Stimulated activated CD8-positive, alpha-beta memory T cell treated with anti-CD3 and anti-CD28 coated beads, Interleukin-15, amount 100 ng/mL, for 48 hours (primary cell): ENCODE measurements around the gene CD2BP2.
"Not testable (repeated sequence)": the region's sequence is repeated elsewhere in the genome, so short reads cannot be mapped to it uniquely, and the experiment has no call there.

ENCODE experiments used
- DNase-seq, 2 donors: peaks; one replicate each; pipeline ENCODE4 v3.0.0-alpha.2; 2020; ENCODE audit warnings: low read depth in 2 of 2

CD2BP2 gene

DNA sequence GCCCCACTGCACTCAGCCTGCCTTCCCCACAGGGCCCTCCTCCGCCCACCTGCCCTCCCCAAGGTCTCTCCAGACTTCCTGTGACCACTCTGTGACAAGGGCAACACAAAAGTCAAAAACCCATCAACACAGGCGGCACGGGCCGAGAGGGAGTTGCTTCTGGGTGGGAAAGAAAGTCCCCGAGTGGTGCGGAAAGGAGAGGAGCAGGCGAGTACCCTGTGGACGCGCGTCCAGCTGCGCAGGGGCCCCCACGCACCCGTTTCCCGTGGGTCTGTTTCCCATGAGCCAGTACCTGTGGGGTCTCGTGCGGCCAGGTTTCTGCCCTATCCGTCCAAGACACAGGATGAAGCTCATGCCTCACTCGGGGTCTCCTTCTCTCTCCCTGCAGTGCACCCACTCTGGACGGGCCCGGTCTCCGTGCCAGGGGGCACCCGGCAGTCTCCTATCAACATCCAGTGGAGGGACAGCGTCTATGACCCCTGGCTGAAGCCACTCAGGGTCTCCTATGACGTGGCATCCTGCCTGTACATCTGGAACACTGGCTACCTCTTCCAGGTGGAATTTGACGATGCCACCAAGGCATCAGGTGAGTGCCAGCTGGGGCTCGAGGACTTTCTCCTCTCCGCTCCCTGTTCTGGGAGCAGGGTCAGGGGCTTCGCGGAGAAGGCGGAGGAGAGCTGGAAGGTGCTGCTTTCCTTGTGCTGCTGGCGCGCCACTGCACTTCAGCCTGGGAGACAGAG is 12.2 kb downstream of the CD2BP2 start:
- no peak for DNase-seq

DNA sequence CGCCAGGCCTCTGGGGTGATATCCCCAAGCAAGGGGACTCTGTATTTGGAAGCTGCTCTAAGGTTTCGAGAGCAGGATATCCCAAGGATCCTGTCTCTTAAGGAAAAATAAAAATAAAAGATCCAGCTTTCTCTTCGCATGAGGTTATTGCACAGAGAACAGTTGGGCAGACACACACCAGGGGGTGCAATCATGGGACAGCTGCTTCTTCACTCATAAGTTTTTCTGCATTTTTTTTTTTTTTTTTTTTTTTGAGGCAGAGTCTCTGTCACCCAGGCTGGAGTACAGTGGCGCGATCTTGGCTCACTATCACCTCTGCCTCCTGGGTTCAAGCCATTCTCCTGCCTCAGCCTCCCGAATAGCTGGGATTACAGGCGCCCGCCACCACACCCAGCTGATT is 13.1 kb downstream of the CD2BP2 start:
- DNase-seq = not testable (repeated sequence)

DNA sequence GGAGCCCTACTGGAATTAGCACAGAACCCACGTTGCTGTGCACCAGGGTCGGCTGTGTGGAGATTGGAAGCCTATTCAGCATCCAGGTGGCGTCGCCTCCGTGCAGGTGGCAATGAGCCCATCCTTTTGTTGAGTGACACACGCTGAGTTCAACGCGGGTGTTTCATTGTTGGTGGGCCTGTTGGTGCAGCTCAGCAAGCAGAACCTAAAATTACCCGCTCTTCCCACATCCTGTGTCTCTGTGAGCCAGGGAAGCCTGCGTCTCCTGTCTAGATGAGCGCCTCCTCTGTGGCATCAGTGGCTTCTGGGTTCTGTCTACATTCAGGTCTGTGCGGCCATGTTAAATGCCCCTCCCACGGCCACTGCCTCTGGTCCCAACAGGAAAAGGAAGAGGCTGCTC is 14.5 kb downstream of the CD2BP2 start:
- DNase-seq = no peak

DNA sequence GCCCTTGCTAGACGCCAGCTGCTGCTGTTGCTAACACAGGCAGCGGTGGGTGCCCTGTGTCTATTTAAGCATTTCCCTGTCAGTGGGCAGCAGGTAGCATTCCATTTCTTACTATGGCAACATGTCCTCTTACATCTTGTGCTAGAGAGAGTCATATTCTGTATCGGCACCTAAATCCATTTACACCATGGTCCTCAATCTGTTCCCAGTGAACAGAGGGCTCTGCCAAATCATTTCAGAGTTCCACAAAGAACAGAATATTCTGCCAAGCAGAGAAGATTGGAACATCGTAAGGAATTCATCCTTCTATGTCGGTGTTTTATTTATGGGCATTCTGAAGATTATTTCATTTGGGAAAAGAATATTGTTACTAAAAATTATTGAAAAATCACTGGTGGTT is 16.4 kb downstream of the CD2BP2 start:
- not testable (repeated sequence) for DNase-seq

DNA sequence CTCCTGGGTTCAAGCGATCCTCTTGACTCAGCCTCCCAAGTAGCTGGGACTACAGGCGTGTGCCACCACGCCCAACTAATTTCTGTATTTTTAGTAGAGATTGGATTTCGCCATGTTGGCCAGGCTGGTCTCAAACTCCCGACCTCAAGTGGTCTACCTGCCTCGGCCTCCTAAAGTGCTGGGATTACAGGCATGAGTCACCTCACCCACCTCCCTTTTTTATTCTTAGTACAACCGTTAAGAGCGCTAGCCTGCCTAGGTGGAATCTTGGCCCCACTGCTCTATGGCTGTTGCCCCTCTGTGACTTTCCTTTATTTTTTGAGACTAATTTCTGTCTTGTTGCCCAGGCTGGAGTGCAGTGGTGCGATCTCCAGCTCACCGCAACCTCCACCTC is 17.1 kb downstream of the CD2BP2 start:
- not testable (repeated sequence) for DNase-seq

DNA sequence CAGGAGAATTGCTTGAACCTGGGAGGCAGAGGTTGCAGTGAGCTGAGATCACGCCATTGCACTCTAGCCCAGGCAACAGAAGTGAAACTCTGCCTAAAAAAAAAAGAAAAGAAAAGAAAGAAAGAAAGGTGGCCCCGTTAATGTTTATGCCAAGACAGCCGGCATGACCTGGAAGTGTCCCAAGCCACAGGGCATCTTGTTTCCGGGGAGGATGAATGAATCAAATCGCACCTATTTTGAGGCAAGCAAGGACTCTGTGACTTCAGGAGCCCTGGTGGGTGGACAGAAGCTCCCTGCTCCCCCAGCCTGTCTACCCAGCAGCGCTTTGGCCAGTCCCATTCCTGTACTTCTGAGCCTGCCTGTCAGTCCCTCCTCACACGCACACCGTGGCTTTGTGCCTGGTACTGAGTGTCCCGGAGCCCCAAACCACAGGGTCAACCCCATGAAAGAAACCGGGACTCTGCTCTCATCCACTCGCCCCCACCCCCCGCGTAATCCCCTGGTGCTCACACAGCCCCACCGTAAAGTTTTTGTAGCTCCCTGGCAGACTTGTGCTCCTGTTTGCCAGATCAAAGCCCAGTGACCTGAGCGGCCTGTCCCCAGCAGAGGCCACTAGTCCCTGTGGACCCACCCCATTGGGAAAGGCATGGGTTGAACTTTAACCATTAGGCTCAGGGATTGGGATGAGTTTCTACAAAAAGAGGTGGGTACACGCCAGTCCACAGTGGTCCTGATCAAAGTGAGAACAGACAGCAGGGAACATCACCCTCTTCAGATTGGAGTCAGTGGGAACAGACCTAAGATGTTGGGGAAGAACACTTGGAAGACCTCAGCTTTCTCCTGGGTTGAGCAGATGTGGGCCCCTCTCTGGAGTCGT is 19.3 kb downstream of the CD2BP2 start:
- DNase-seq = no peak

DNA sequence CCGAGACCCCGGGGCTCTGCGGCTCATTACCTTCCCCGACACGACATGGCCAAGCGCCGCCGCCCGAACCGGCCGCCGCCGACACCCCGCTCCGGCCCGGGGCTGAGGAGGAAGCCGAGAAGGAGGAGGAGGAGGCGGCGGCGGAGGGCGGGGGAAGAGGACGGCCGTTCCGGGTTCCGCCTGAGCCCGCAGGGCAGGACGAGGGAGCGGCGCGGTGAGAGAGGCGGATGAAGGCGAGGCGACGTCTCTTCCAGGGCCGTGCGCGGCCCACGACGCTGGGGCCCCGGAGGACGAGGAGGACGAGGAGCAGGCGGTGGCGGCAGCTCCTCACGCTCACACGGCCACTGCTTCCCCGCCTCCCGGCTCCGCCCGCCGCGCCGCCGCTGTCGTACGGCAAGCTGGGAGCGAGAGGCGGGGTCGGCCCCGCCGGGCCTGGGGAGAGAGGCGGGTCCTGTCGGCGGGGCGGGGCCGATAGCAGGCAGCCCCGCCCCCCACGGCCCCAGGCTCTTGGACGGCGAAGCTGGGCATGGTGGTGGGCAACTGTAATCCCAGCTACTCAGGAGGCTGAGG is 20.0 kb downstream of the CD2BP2 start:
- peak; percentile 78 to 79 for DNase-seq

DNA sequence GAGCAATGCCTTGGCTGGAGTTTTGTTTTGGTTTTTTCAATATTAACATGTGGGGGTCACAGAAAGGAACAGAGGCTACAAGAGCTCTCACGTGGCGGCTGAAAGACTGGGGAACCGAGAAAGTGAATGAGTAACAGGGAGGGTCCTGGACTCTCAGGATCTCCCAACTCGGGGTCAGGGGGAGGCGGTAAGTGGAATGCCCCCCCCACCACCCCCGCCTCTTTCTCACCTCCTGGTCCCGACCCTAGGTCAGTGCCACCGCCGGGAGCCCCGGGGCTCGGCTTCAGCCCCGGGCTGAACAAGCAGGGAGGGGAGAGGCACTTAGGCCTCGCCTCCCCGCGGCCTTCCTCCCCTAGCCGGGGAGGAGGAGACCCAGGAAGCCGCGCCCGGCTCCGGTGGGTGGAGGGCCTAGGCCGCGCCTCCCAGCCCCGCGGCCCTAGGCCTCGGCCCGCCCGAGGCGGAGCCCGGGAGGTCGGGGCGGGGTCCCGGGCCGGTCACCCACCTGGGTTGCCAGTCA is 20.6 kb downstream of the CD2BP2 start:
- peak; percentile 81 for DNase-seq

DNA sequence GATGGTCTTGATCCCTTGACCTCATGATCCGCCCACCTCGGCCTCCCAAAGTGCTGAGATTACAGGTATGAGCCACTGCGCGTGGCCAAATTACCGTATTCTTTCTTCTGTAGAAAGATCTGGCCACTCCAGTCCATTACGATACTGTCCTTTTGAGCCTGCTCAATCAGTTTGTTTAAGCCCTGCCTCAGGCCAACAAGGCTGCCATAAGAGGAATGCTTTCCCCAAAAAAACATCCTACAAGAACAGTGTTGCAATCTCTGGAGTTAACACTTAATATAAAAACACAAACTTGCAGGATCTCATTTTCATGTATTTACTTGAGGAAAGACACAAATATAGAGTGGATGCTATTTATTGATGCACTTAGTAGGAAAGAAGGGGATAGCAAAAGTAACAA is 30.9 kb downstream of the CD2BP2 start:
- DNase-seq = not testable (repeated sequence)

DNA sequence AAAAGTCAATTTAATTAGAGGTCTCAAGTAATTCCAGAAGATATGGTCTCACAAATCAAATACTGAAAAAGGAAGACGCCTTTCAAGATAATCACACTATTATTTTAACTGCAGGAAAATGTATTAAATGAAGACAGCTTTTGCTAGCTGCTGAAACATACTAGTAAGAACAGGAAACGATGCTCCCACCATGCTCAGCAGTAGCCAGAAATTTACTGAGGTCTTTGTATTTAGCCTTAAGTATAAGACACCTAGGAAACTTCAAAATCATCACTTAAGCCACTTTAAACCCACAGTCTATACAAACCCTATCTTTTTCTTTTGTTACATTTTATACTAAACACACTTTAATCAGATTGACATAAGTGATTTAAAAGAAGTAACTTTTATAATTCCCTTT is 36.5 kb downstream of the CD2BP2 start:
- not testable (repeated sequence) for DNase-seq

DNA sequence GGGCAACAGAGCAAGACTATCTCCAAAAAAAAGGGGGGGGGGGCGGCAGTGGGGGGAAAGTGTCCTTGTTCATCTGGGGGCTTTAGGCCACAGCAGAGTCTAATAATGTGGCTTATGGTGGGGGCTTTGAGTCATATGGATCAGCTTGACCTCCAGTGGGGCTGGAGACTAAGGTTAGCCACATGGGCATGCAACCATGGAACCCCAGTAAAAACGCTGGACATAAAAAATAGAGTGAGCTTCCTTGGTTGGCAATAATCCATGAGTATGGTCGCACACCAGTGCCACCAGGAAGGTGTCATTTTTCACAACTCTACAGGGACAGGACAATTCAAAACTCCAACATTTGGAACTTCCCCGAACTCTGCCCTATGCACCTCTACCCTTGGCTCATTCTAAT is 44.2 kb downstream of the CD2BP2 start:
- DNase-seq = not testable (repeated sequence)

DNA sequence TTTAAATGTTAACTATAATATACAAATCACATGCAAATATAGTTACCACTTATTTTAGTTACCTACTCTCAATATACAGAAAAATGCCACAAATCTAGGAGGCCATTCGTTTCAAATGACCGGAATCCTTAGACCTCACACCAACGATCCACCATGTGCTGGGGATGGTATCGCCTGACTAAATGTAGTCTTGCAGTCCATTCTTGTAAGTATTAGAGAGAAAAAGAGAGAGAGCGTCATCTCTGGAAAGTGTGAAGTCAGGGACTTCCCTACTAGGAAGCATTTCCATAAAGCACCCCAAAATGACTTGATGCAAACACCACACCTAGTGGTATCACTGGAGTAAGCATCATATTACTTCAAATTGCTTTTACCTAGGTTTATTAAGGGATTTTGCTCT is 45.9 kb downstream of the CD2BP2 start:
- DNase-seq = not testable (repeated sequence)
